ENCODE data around the gene SKI.

GRCh38 chr1:2253797-2254480 lies 25.8 kb downstream of the SKI start:
- TF ChIP-seq CTCF (conservative IDR thresholded peaks at IDR 0.05; ENCODE audit: low read length) (no peak), EZH2phosphoT487 (IDR thresholded peaks at IDR 0.05; ENCODE audit: borderline replicate concordance, low read depth, low read length) (no peak)

All from OCI-LY7 (cell line).